ENCODE results near the gene TMEM135. TPM values are rescaled to one million over a fixed set of nuclear protein-coding genes. Genes with fewer than 3 reads are reported as not detected.
A peak's percentile ranks its signal among the peaks of the same experiment; 100 is the strongest.

The TMEM135 gene
- total RNA-seq, 1 experiment from 2014 or later, result 65.5 TPM

GRCh38 chr11:87174870-87175269 lies 137.1 kb downstream of the TMEM135 start:
- POLR2A ChIA-PET, result no interaction called here
- Histone ChIP-seq H3K27me3 (ENCODE audit: control insufficient read depth, insufficient read depth, low read length) (no peaks in the 10 kb centered on the region), H3K9me3 (ENCODE audit: control insufficient read depth, insufficient read depth, low read depth, low read length) (no peaks in the 10 kb centered on the region), H3K4me3 (ENCODE audit: low read depth in 2 of 2, low read length in 2 of 2) (no peak overlapping the region), H3K27ac (ENCODE audit: low read length) (peak overlapping the region; percentile 46; the same call in 1 of the 2 replicates), H3K36me3 (ENCODE audit: control insufficient read depth, insufficient read depth, low read length) (no peaks in the 10 kb centered on the region), H3K4me1 (ENCODE audit: control insufficient read depth, insufficient read depth, low read length) (peaks cover 34% of the 10 kb centered on the region)
- no TSS peak for BruUV-seq (replicated peaks)
- intact Hi-C loops (cut with micrococcal nuclease; ENCODE audit: unreplicated experiment) (no loop called here), in situ Hi-C loops (cut with HindIII; ENCODE audit: low pct_unique_long_range_greater_than_20kb, low sequenced_read_pairs) (no loop called here)
- no peak for TF ChIP-seq CTCF (IDR thresholded peaks at IDR 0.05)
- no peak for TF ChIP-seq REST (IDR thresholded peaks at IDR 0.05; ENCODE audit: insufficient read depth in 1 of 2, low read depth in 2 of 2, low read length in 1 of 2)
- no peak for TF ChIP-seq POLR2AphosphoS5 (IDR thresholded peaks at IDR 0.05; ENCODE audit: low read depth, low read length)
- no peak for TF ChIP-seq SIN3A (IDR thresholded peaks at IDR 0.05; ENCODE audit: borderline replicate concordance, insufficient read depth, low read depth, low read length)
- no peak for TF ChIP-seq TCF7L2 (IDR thresholded peaks at IDR 0.05; ENCODE audit: low read depth, low read length)
- CTCF ChIA-PET, result no interaction called here
- ATAC-seq (no peak), DNase-seq (ENCODE audit: low read depth, low spot score) (no peak)

- POLR2A ChIA-PET, result interaction anchor here (1.1 kb wide), 1 partner anchor 14 kb away, joined by 3 read pairs; no protein-coding TSS in a partner anchor
- Histone ChIP-seq H3K27me3 (ENCODE audit: control insufficient read depth, insufficient read depth, low read length) (no peaks in the 10 kb centered on the region), H3K4me1 (ENCODE audit: control insufficient read depth, insufficient read depth, low read length) (peaks cover 43% of the 10 kb centered on the region), H3K4me3 (ENCODE audit: low read depth in 2 of 2, low read length in 2 of 2) (no peak overlapping the region), H3K27ac (ENCODE audit: low read length) (no peak overlapping the region), H3K36me3 (ENCODE audit: control insufficient read depth, insufficient read depth, low read length) (no peaks in the 10 kb centered on the region), H3K9me3 (ENCODE audit: control insufficient read depth, insufficient read depth, low read depth, low read length) (no peaks in the 10 kb centered on the region)
- CTCF ChIA-PET, result no interaction called here
- no TSS peak for BruUV-seq (replicated peaks)
- TF ChIP-seq REST (IDR thresholded peaks at IDR 0.05; ENCODE audit: insufficient read depth in 1 of 2, low read depth in 2 of 2, low read length in 1 of 2), result no peak
- TF ChIP-seq POLR2AphosphoS5 (IDR thresholded peaks at IDR 0.05; ENCODE audit: low read depth, low read length), result no peak
- no peak for TF ChIP-seq SIN3A (IDR thresholded peaks at IDR 0.05; ENCODE audit: borderline replicate concordance, insufficient read depth, low read depth, low read length)
- no peak for TF ChIP-seq CTCF (IDR thresholded peaks at IDR 0.05)
- TF ChIP-seq TCF7L2 (IDR thresholded peaks at IDR 0.05; ENCODE audit: low read depth, low read length), result no peak
- in situ Hi-C loops (cut with HindIII; ENCODE audit: low pct_unique_long_range_greater_than_20kb, low sequenced_read_pairs), result no loop called here
- intact Hi-C loops (cut with micrococcal nuclease; ENCODE audit: unreplicated experiment), result no loop called here
- no peak for ATAC-seq
- no peak for DNase-seq (ENCODE audit: low read depth, low spot score)
Measured at GRCh38 chr11:87176044-87176443, 138.3 kb downstream of the TMEM135 start.
